RWPE1 (cell line): ENCODE results near the gene PLEKHN1.
A peak's percentile ranks its signal among the peaks of the same experiment; 100 is the strongest.

Source experiments
- CTCF ChIA-PET: fragments of 350-600 bp; sonication (Branson Sonifier 250); formaldehyde crosslinking; extraction: SDS; loops from one replicate; lab custom pipeline; 2021; lab: Yijun Ruan, JAX
- POLR2A ChIA-PET: fragments of 400-600 bp; formaldehyde crosslinking; extraction: SDS; loops from one replicate; lab custom pipeline; 2020; ENCODE audit warnings: antibody characterized with exemption; ENCODE audit not compliant: low non-redundant PET; lab: Yijun Ruan, JAX
- DNase-seq: peaks from one replicate; pipeline ENCODE4 v3.0.0; 2012; ENCODE audit warnings: low spot score
- H3K27ac ChIP-seq: fragments of 450-650 bp; 2 replicates; pipeline ENCODE4 v1.5.1; 2017
- CTCF ChIP-seq: fragments of 450-650 bp; conservative IDR thresholded peaks from 2 replicates; pipeline ENCODE4 v1.5.1; 2017; ENCODE audit warnings: low read depth, mild to moderate bottlenecking

PLEKHN1 gene

GRCh38 chr1:956636-957035 lies 9.6 kb upstream of the PLEKHN1 start:
- POLR2A ChIA-PET, result no interaction called here
- CTCF ChIA-PET, result no interaction called here
- no peak for DNase-seq
- TF ChIP-seq CTCF, result no peak
- H3K27ac ChIP-seq, result no peak overlapping the region

- peak within 1 kb of the TSS; percentile 69 for H3K27ac ChIP-seq
- POLR2A ChIA-PET, result no interaction called here
- CTCF ChIA-PET, result interaction anchor here (0.7 to 1.1 kb wide), 4 partner anchors 17 to 40 kb away, joined by 3 to 8 read pairs (median 4); no protein-coding TSS in a partner anchor
- DNase-seq, result peak; percentile 78
- no peak for TF ChIP-seq CTCF
Observed at GRCh38 chr1:958823-959730, 7.2 kb upstream of the PLEKHN1 start, which contains the start of gene NOC2L. Gene NOC2L (minus strand): TSS chr1:959256. CDS start chr1:959240, 16 bp downstream.

GRCh38 chr1:959731-960362 lies 6.4 kb upstream of the PLEKHN1 start:
- H3K27ac ChIP-seq, result peak overlapping the region; percentile 69
- POLR2A ChIA-PET, result no interaction called here

GRCh38 chr1:960363-961131 lies 5.7 kb upstream of the PLEKHN1 start, which contains the start of gene KLHL17:
Gene KLHL17 (plus strand): TSS chr1:960584. CDS start chr1:960694, 110 bp downstream.
- CTCF ChIA-PET, result no interaction called here
- H3K27ac ChIP-seq, result peak within 1 kb of the TSS; percentile 69
- no peak for TF ChIP-seq CTCF
- POLR2A ChIA-PET, result no interaction called here
- peak; percentile 62 for DNase-seq

More at GRCh38 chr1:959731-960362, 6.4 kb upstream of the PLEKHN1 start:
- CTCF ChIA-PET, result interaction anchor here (0.7 to 1.1 kb wide), 3 partner anchors 16 to 25 kb away, joined by 3 to 8 read pairs (median 4); no protein-coding TSS in a partner anchor
- DNase-seq, result no peak
- no peak for TF ChIP-seq CTCF

- TF ChIP-seq CTCF, result no peak
- DNase-seq, result no peak
- ChIA-PET CTCF (interaction anchor here (0.7 kb wide), 1 partner anchor 15 kb away, joined by 3 read pairs; no protein-coding TSS in a partner anchor), POLR2A (no interaction called here)
- H3K27ac ChIP-seq, result peak overlapping the region; percentile 69
Observed at GRCh38 chr1:961132-961669, 5.1 kb upstream of the PLEKHN1 start.
